Activated T-cell treated with anti-CD3 and anti-CD28 coated beads for 24 hours (primary cell): ENCODE measurements around the gene DOCK10.

ENCODE experiments used
- DNase-seq: peaks from one replicate; pipeline ENCODE4 v3.0.0-alpha.2; 2020; ENCODE audit warnings: low read depth

Gene DOCK10

GRCh38 chr2:225011585-225011984 is 30.7 kb downstream of the DOCK10 start:
- no peak for DNase-seq

- DNase-seq: no peak
Measured at GRCh38 chr2:225010804-225011203, 31.5 kb downstream of the DOCK10 start.

GRCh38 chr2:225009768-225010167 is 32.5 kb downstream of the DOCK10 start:
- DNase-seq: no peak

- DNase-seq: no peak
Measured at GRCh38 chr2:225008935-225009334, 33.3 kb downstream of the DOCK10 start.

GRCh38 chr2:225008179-225008856 is 34.0 kb downstream of the DOCK10 start:
- DNase-seq: no peak

GRCh38 chr2:225006730-225007129 is 35.5 kb downstream of the DOCK10 start:
- no peak for DNase-seq

- no peak for DNase-seq
Measured at GRCh38 chr2:225004597-225004996, 37.7 kb downstream of the DOCK10 start.

- DNase-seq: no peak
Measured at GRCh38 chr2:225002656-225003045, 39.6 kb downstream of the DOCK10 start.

- peak; percentile 59 for DNase-seq
Measured at GRCh38 chr2:225002039-225002655, 40.1 kb downstream of the DOCK10 start.

- no peak for DNase-seq
Measured at GRCh38 chr2:224999754-225000153, 42.5 kb downstream of the DOCK10 start.

- no peak for DNase-seq
Measured at GRCh38 chr2:224999321-224999720, 42.9 kb downstream of the DOCK10 start.

GRCh38 chr2:224997802-224998201 is 44.5 kb downstream of the DOCK10 start:
- no peak for DNase-seq

- no peak for DNase-seq
Measured at GRCh38 chr2:224995419-224995818, 46.8 kb downstream of the DOCK10 start.

GRCh38 chr2:224994242-224994823 is 47.9 kb downstream of the DOCK10 start:
- no peak for DNase-seq

- DNase-seq: no peak
Measured at GRCh38 chr2:224990710-224991109, 51.6 kb downstream of the DOCK10 start.

- no peak for DNase-seq
Measured at GRCh38 chr2:224987733-224988132, 54.5 kb downstream of the DOCK10 start.

- no peak for DNase-seq
Measured at GRCh38 chr2:224986477-224986876, 55.8 kb downstream of the DOCK10 start.

- DNase-seq: no peak
Measured at GRCh38 chr2:224984637-224985036, 57.6 kb downstream of the DOCK10 start.

GRCh38 chr2:224983712-224984554 is 58.3 kb downstream of the DOCK10 start:
- no peak for DNase-seq

GRCh38 chr2:224982910-224983711 is 59.2 kb downstream of the DOCK10 start:
- no peak for DNase-seq

- DNase-seq: no peak
Measured at GRCh38 chr2:224982226-224982625, 60.0 kb downstream of the DOCK10 start.
